H1 (cell line): Measurements from ENCODE around the gene CTPS2. TPM values are rescaled to one million over a fixed set of nuclear protein-coding genes. Genes with fewer than 3 reads are reported as not detected.

ENCODE experiments used
- CTCF ChIA-PET: fragments of 300-600 bp; sonication (Branson Sonifier 250); formaldehyde crosslinking; loops from one replicate; lab custom pipeline; 2021; ENCODE audit not compliant: partially characterized antibody; lab: Charles Lee
- POLR2A ChIA-PET: fragments of 300-600 bp; sonication (Branson Sonifier 250); formaldehyde crosslinking; loops from one replicate; lab custom pipeline; 2021; ENCODE audit warnings: inconsistent platforms; ENCODE audit not compliant: partially characterized antibody; lab: Charles Lee
- DNase-seq, 2 experiments: peaks; one replicate each; pipeline versions ENCODE4 v3.0.0 to v3.0.0-alpha.2; 2010 to 2022; ENCODE audit warnings: low spot score in 2 of 2, low read depth in 1 of 2, mixed read lengths in 1 of 2
- FAIRE-seq: peaks from 2 replicates; lab custom pipeline; 2011; peaks lifted over from hg19 to GRCh38; lab: Jason Lieb, UNC
- H2AFZ ChIP-seq: 2 replicates; pipeline ENCODE4 v1.8.1; 2012; ENCODE audit warnings: low read length, inconsistent platforms
- H2AK5ac ChIP-seq: 2 replicates; pipeline ENCODE4 v1.6.1; 2013; ENCODE audit warnings: low read depth, low read length
- H2BK120ac ChIP-seq: replicated peaks from 2 replicates; pipeline ENCODE3; 2013; ENCODE audit warnings: low read depth, low read length, inconsistent platforms
- H2BK12ac ChIP-seq: 2 replicates; pipeline ENCODE4 v1.6.1; 2013; ENCODE audit warnings: low read depth, low read length
- H2BK15ac ChIP-seq: 2 replicates; pipeline ENCODE4 v1.6.1; 2013; ENCODE audit warnings: low read length
- H2BK20ac ChIP-seq: 2 replicates; pipeline ENCODE4 v1.6.1; 2013; ENCODE audit warnings: low read length
- H2BK5ac ChIP-seq: 2 replicates; pipeline ENCODE4 v1.6.1; 2013; ENCODE audit warnings: low read depth, low read length
- H3K14ac ChIP-seq: 2 replicates; pipeline ENCODE4 v1.6.1; 2013; ENCODE audit warnings: inconsistent platforms; ENCODE audit not compliant: insufficient read length
- H3K18ac ChIP-seq: 2 replicates; pipeline ENCODE4 v1.6.1; 2013; ENCODE audit warnings: low read length; ENCODE audit errors: extremely low read depth
- H3K23ac ChIP-seq: 2 replicates; pipeline ENCODE4 v1.6.1; 2013; ENCODE audit warnings: inconsistent platforms; ENCODE audit not compliant: insufficient read length
- H3K23me2 ChIP-seq: 2 replicates; pipeline ENCODE4 v1.6.1; 2013; ENCODE audit warnings: low read depth, low read length
- H3K27ac ChIP-seq: 2 replicates; pipeline ENCODE4 v1.6.1; 2011; ENCODE audit warnings: low read depth, low read length, inconsistent platforms
- H3K27me3 ChIP-seq, 4 experiments: replicated peaks in 1 of 4; 1 replicate in 1 of 4; 2 replicates in 3 of 4; pipeline versions ENCODE4 v1.6.1 to v1.8.1; 2011 to 2013; ENCODE audit warnings: low read length in 3 of 4, mild to moderate bottlenecking in 3 of 4, inconsistent platforms in 2 of 4, mixed read lengths in 2 of 4, moderate library complexity in 1 of 4; ENCODE audit not compliant: control insufficient read depth in 3 of 4, insufficient read depth in 3 of 4; ENCODE audit errors: extremely low read depth in 1 of 4
- H3K36me3 ChIP-seq, 4 experiments: 2 replicates each; pipeline versions ENCODE4 v1.6.1 to v1.8.1; 2011 to 2013; ENCODE audit warnings: mild to moderate bottlenecking in 4 of 4, low read length in 3 of 4, moderate library complexity in 2 of 4, control low read depth in 1 of 4, inconsistent platforms in 1 of 4; ENCODE audit not compliant: insufficient read depth in 4 of 4, control insufficient read depth in 2 of 4
- H3K4ac ChIP-seq: replicated peaks from 2 replicates; pipeline ENCODE3; 2013; ENCODE audit warnings: low read length, low read depth, mixed read lengths, inconsistent platforms; ENCODE audit not compliant: insufficient read length
- H3K4me1 ChIP-seq, 4 experiments: replicated peaks in 1 of 4; 1 replicate in 1 of 4; 2 replicates in 3 of 4; pipeline versions ENCODE4 v1.6.1 to v1.8.1; 2011 to 2013; ENCODE audit warnings: low read length in 3 of 4, inconsistent platforms in 2 of 4, mixed read lengths in 1 of 4; ENCODE audit not compliant: insufficient read depth in 4 of 4, control insufficient read depth in 3 of 4
- H3K4me2 ChIP-seq, 2 experiments: 2 replicates each; pipeline versions ENCODE4 v1.6.1 to v1.8.1; 2011 to 2013; ENCODE audit warnings: low read depth in 2 of 2, low read length in 2 of 2, control low read depth in 1 of 2, inconsistent platforms in 1 of 2, mild to moderate bottlenecking in 1 of 2; ENCODE audit not compliant: insufficient read depth in 1 of 2
- H3K4me3 ChIP-seq, 4 experiments: fragments of 200-600, 300-600 bp in 1 of 4; sonication (generic), shearing (Covaris generic), sonication (Bioruptor Twin) in 1 of 4; 2 replicates each; pipeline versions ENCODE4 v1.5.1 to v1.8.1; 2011 to 2016; ENCODE audit warnings: low read length in 4 of 4, low read depth in 3 of 4, control low read depth in 2 of 4, inconsistent platforms in 2 of 4, mild to moderate bottlenecking in 2 of 4, mixed read lengths in 1 of 4, moderate library complexity in 1 of 4; ENCODE audit not compliant: insufficient read depth in 2 of 4; ENCODE audit errors: extremely low read depth in 1 of 4
- H3K56ac ChIP-seq: replicated peaks from 2 replicates; pipeline ENCODE3; 2013; ENCODE audit warnings: low read depth, mild to moderate bottlenecking, mixed read lengths, low read length, inconsistent platforms; ENCODE audit not compliant: insufficient read length
- H3K79me1 ChIP-seq: 2 replicates; pipeline ENCODE4 v1.6.1; 2013; ENCODE audit warnings: low read depth, low read length, control low read depth
- H3K79me2 ChIP-seq, 2 experiments: 2 replicates each; pipeline versions ENCODE4 v1.6.1 to v1.8.1; 2012 to 2013; ENCODE audit warnings: low read length in 2 of 2, mild to moderate bottlenecking in 2 of 2, inconsistent platforms in 1 of 2; ENCODE audit not compliant: insufficient read depth in 2 of 2, control insufficient read depth in 1 of 2
- H3K9ac ChIP-seq, 4 experiments: replicated peaks in 1 of 4; 1 replicate in 1 of 4; 2 replicates in 3 of 4; pipeline versions ENCODE4 v1.6.1 to v1.8.1; 2011 to 2013; ENCODE audit warnings: low read depth in 3 of 4, low read length in 3 of 4, control low read depth in 2 of 4, mild to moderate bottlenecking in 2 of 4, moderate library complexity in 2 of 4, inconsistent platforms in 1 of 4; ENCODE audit errors: extremely low read depth in 1 of 4
- H3K9me3 ChIP-seq, 2 experiments: 2 replicates each; pipeline versions ENCODE4 v1.6.1 to v1.8.1; 2012 to 2013; ENCODE audit warnings: mild to moderate bottlenecking in 2 of 2, moderate library complexity in 2 of 2, control low read depth in 1 of 2, inconsistent platforms in 1 of 2, low read depth in 1 of 2, low read length in 1 of 2, mixed read lengths in 1 of 2; ENCODE audit not compliant: insufficient read depth in 2 of 2
- H4K20me1 ChIP-seq, 2 experiments: replicated peaks in 1 of 2; 2 replicates each; pipeline versions ENCODE3 to v1.8.1; 2011 to 2013; ENCODE audit warnings: inconsistent platforms in 2 of 2, low read length in 2 of 2, mild to moderate bottlenecking in 1 of 2; ENCODE audit not compliant: insufficient read depth in 2 of 2, control insufficient read depth in 1 of 2
- H4K5ac ChIP-seq: 2 replicates; pipeline ENCODE4 v1.6.1; 2013; ENCODE audit warnings: low read length, low read depth, mixed read lengths, inconsistent platforms; ENCODE audit not compliant: insufficient read length
- H4K8ac ChIP-seq: 2 replicates; pipeline ENCODE4 v1.8.0; 2013; ENCODE audit warnings: mild to moderate bottlenecking, moderate library complexity, low read length, inconsistent platforms; ENCODE audit not compliant: insufficient read depth; ENCODE audit errors: extremely low read depth
- H4K91ac ChIP-seq: replicated peaks from 2 replicates; pipeline ENCODE3; 2013; ENCODE audit warnings: low read length, mixed read lengths, inconsistent platforms; ENCODE audit not compliant: insufficient read length
- BCL11A ChIP-seq, 2 experiments: IDR thresholded peaks; one replicate each; pipeline ENCODE4 v1.6.1; 2011; ENCODE audit warnings: low read depth in 2 of 2, low read length in 2 of 2, mild to moderate bottlenecking in 2 of 2
- RBBP5 ChIP-seq: IDR thresholded peaks from 2 replicates; pipeline ENCODE4 v1.7.1; 2012; ENCODE audit warnings: low read depth, mild to moderate bottlenecking, inconsistent platforms, low read length, moderate library complexity, borderline replicate concordance
- SAP30 ChIP-seq: fragments of 300-600 bp; sonication (generic); IDR thresholded peaks from 2 replicates; pipeline ENCODE4 v1.7.1; 2012; ENCODE audit warnings: low read length, moderate library complexity, mild to moderate bottlenecking, inconsistent platforms; ENCODE audit not compliant: insufficient read depth, insufficient replicate concordance
- SIN3A ChIP-seq, 2 experiments: IDR thresholded peaks in 1 of 2; conservative IDR thresholded peaks in 1 of 2; 2 replicates each; pipeline ENCODE4 v1.6.1; 2011 to 2012; ENCODE audit warnings: low read length in 2 of 2, improper control_type of control experiment in 1 of 2, low read depth in 1 of 2, mild to moderate bottlenecking in 1 of 2
- SIRT6 ChIP-seq: IDR thresholded peaks from one replicate; pipeline ENCODE4 v1.7.1; 2012; ENCODE audit warnings: low read length, inconsistent platforms
- SP1 ChIP-seq: IDR thresholded peaks from 2 replicates; pipeline ENCODE4 v1.6.1; 2011; ENCODE audit warnings: low read depth, low read length
- WGBS, 2 experiments: shearing (Covaris generic) in 1 of 2; methylation state at CpG; one replicate each; pipeline versions ENCODE4 v1.1.6 to v1.1.7; 2013 to 2015; ENCODE audit warnings: low lambda C conversion rate in 2 of 2, mixed read lengths in 2 of 2, inconsistent platforms in 1 of 2, low coverage in 1 of 2, missing lambda C conversion rate in 1 of 2; ENCODE audit not compliant: insufficient replicate concordance in 2 of 2, insufficient coverage in 1 of 2, insufficient read length in 1 of 2; ENCODE audit errors: extremely low coverage in 1 of 2, missing lambda C conversion rate in 1 of 2; 5-methylcytosine and 5-hydroxymethylcytosine counted together
- polyA plus RNA-seq, 7 experiments: library from polyadenylated mRNA; depleted of rRNA in 3 of 7; stranded (reverse) in 5 of 7; unstranded in 2 of 7; fragments of >200 nt in 5 of 7; fragments of 200-250 nt in 2 of 7; gene quantifications; 1 replicate in 5 of 7; 2 replicates in 1 of 7; 4 replicates in 1 of 7; pipeline versions ENCODE4 v1.2.1 to v1.2.3, GENCODE V29; 2011 to 2013; ENCODE audit warnings: missing spikeins in 2 of 7, mixed read lengths in 2 of 7
- total RNA-seq: library from RNA; stranded (reverse); fragmentation: NEBNext Ultra II Directional; extraction: Animal tissue kit (Norgen Biotek cat#: 25700); gene quantifications from 2 replicates; pipeline ENCODE4 v1.2.1, GENCODE V29; 2021

CTPS2 gene
- total and polyA plus RNA-seq, 2 of the 8 experiments (the other 6 are each of a cell fraction or from before 2014, with no cell fraction given) = 17.1 to 34.0 TPM

DNA sequence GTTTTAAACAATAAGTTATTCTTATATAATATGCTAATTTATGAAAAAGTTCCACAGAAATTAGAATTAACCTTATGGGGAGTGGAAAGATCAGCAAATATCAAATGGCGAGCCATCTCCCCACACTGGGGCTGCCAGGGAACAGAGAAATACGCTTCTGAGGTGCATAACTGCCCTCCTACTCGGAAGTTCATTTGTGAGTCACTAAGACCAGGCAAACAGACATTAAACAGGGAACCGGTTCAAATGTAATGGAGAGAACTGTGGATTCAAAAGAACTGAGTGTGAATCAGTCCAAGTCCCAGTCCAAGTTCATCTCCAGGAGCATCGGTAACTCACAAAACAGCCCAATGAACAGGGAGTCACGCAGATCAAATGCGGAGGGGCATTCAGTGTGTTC, 73.9 kb downstream of the CTPS2 start:
- Histone ChIP-seq H2AFZ (no peak overlapping the region), H3K36me3 (peaks cover 0 to 6% (median 2%) of the 10 kb centered on the region in 4 experiments; a peak in 3 of 8 replicates), H4K8ac (no peak overlapping the region), H3K56ac (no peak overlapping the region), H3K23me2 (no peaks in the 10 kb centered on the region), H3K4me2 (no peak overlapping the region), H3K9ac (no peak overlapping the region), H2BK15ac (no peak overlapping the region), H4K5ac (no peak overlapping the region), H3K23ac (no peak overlapping the region), H4K91ac (no peak overlapping the region), H3K14ac (no peak overlapping the region), H2BK20ac (no peak overlapping the region), H3K18ac (no peak overlapping the region), H3K9me3 (no peaks in the 10 kb centered on the region), H3K79me1 (no peaks in the 10 kb centered on the region), H3K27ac (no peak overlapping the region), H3K27me3 (no peaks in the 10 kb centered on the region), H2BK5ac (no peak overlapping the region), H3K79me2 (no peaks in the 10 kb centered on the region), H4K20me1 (no peaks in the 10 kb centered on the region), H2AK5ac (no peak overlapping the region), H3K4me1 (0 out of 7 replicates have a peak, but pooled peaks cover 0 to 3% (median 0%) of the 10 kb centered on the region in 4 experiments), H2BK120ac (no peak overlapping the region), H2BK12ac (no peak overlapping the region), H3K4ac (no peak overlapping the region), H3K4me3 (no peak overlapping the region)
- FAIRE-seq (no peak), DNase-seq (no peak)
- WGBS, 2 experiments = 96% methylated on average over 7 of the region's 7 CpGs; no CpG with 5 or more reads in 1 of the 2 experiments
- ChIA-PET POLR2A (no interaction called here), CTCF (interaction anchor here (1.2 kb wide), 1 partner anchor 202 kb away, joined by 4 read pairs; no protein-coding TSS in a partner anchor)
- TF ChIP-seq SIRT6 (no peak), SIN3A (conservative IDR thresholded peaks at IDR 0.05 in 1 of 2, IDR thresholded peaks at IDR 0.05 in 1 of 2; ENCODE audit: low read depth in 1 of 2, low read length in 2 of 2) (no peak), RBBP5 (no peak), SAP30 (no peak), BCL11A (IDR thresholded peaks at IDR 0.05; ENCODE audit: low read depth in 2 of 2, low read length in 2 of 2) (no peak), SP1 (no peak)
